Activated CD4-positive, alpha-beta T cell treated with anti-CD3 and anti-CD28 coated beads, Interleukin-2, amount 50 U/mL, for 4 hours (primary cell): ENCODE measurements around the gene DUSP9.
"Not testable (repeated sequence)": the region's sequence is repeated elsewhere in the genome, so short reads cannot be mapped to it uniquely, and the experiment has no call there.

ENCODE experiments used
- DNase-seq, 2 experiments: peaks; one replicate each; pipeline ENCODE4 v3.0.0-alpha.2; 2020

Gene DUSP9

DNA sequence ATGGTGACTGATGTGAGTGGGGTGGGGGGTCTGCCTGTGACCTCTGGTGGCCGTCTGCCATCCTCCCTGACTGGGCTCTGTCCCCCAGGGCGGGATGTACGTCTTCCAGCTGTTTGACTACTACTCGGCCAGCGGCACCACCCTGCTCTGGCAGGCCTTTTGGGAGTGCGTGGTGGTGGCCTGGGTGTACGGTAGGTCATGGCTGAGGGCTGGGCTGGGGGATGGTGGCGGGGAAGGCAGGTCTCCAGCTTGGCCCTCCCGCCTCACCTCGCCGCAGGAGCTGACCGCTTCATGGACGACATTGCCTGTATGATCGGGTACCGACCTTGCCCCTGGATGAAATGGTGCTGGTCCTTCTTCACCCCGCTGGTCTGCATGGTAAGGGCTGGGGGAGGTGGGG is 47.3 kb downstream of the DUSP9 start:
- DNase-seq = not testable (repeated sequence)

DNA sequence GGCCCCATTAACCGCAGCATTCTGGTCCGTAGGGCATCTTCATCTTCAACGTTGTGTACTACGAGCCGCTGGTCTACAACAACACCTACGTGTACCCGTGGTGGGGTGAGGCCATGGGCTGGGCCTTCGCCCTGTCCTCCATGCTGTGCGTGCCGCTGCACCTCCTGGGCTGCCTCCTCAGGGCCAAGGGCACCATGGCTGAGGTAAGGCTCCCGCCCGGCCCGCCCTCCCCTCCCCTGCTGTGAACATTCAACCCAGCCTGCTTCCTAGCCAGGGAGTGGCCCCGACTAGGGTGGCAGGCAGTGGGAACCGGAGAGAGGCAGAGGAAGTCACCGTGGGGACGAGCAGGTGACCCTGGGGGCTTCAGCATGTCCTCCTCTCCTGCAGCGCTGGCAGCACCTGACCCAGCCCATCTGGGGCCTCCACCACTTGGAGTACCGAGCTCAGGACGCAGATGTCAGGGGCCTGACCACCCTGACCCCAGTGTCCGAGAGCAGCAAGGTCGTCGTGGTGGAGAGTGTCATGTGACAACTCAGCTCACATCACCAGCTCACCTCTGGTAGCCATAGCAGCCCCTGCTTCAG is 47.8 kb downstream of the DUSP9 start:
- no peak for DNase-seq

DNA sequence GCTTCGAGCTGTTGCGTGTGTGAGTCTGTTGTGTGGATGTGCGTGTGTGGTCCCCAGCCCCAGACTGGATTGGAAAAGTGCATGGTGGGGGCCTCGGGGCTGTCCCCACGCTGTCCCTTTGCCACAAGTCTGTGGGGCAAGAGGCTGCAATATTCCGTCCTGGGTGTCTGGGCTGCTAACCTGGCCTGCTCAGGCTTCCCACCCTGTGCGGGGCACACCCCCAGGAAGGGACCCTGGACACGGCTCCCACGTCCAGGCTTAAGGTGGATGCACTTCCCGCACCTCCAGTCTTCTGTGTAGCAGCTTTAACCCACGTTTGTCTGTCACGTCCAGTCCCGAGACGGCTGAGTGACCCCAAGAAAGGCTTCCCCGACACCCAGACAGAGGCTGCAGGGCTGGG is 49.1 kb downstream of the DUSP9 start:
- no peak for DNase-seq

DNA sequence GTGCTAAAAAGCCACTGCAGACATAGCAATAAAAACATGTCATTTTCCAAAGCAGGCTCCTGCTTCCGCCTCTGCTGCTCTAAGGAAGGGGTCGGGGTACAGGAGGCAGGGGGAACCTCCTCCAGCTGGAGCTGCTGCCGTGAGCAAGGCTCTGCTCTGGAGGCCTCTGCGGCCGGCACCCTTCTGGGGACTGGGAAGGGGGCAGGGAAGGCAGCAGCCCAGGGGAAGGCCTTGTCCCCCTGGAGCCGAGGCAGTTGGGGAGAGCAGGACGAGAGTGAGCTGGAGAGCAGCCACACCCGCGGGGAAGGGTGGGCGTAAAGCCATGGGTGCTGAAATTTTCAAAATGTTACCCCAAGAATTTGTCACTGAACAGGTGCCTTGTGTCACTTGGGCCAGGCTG is 49.5 kb downstream of the DUSP9 start:
- not testable (repeated sequence) for DNase-seq

DNA sequence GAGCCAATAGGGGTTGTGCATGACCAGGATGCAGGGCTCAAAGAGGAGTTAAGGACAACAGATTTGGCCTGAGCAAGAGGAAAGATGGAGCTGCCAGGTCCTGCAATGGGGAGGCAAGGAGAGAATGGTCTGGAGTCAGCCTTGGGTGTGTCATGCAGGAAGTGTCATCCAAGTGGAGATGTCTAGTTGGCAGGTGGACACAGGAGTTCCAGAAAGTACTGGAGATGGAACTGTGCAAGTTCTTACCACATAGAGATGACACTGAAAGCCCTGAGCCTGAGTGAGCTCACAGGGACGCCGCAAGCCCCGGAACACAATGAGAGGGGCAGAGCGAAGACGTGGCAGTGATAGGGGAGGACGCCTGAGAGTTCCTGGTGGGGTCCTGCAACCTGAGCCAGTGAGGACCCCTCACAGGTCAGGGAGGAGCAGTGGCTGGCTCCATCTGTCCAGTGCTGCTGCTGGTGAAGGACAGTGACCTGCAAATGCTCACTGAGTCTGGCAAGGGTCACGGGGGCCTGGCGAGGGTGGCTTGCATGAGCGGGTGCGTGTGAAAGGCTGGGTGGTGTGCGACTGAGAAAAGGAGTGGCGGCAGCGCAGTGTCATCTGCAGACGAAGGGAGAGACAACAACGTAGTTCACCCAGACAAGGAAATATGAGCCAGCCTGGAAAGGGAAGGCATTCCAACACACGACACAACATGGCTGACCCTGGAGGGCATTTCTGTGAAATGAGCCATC is 50.2 kb downstream of the DUSP9 start:
- not testable (repeated sequence) for DNase-seq

DNA sequence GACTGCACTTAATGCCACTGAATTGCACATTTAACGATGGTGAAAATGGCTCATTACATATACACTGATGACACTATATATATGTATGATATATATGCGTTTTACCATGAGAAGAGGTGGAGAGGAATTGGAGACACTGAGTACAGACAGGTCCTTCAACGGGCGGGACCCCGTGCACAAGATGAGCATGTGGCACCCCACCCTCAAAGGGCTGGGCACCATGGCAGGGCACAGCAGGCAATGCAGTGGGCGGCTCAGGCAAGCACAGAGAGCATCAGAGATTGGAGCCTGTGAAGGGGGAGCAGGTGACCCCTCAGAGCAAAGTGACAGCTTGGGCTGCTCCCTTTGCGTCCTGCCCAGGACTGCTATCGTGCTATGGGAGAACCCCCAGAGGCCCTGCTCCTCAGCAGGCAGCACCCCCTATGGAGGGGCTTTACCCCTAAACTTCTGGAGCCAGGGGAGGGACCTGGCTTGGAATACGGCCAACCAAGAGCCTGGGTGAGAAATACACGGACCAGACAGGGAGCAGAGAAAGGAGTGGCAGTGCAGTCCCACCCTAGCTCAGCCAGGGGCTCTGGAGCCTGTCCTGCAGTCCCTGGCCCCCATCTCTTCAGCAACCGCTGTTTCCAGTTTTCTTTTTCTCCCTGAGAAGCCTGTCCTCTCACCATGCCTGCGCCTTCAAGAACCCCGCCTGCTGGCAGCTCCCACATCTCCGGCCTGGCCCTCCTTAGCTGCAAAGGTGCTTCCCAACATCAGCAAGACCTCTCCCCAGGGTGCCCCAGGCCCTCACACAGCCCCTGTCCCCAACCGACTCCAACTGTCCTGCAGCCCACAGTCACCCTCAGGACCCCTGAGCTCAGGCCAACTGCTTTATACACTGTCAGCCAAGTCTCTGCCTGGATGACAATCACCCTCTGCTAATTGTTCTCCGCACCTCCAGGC is 51.2 kb downstream of the DUSP9 start:
- no peak for DNase-seq

DNA sequence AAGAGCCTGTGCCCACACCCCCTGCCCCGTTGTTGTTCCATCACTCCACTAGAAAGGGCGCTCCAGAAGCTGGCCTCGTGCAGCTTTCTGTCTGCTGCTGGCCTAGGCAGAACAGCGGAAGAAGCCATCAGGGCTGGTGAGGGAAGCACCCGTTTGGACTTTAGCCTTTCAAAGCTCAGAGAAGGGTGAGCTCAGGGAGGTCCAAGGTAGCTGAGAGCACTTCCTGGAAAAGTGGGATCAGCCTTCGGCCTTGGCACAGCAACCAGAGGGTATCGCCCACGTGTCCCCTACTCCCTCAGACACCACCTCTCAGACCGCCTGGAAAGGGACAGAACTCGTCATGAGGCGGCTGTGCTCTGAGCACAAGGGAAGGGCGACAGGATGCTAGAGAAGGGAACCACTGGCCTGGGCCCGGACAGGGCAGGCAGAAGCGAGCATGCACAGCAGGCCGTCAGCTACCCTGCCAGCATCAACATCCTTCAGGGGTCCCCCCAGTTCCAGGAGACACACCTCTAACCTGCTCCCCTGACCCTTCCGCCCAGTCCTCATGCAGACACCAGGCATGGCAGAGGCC is 52.3 kb downstream of the DUSP9 start:
- DNase-seq = not testable (repeated sequence)

DNA sequence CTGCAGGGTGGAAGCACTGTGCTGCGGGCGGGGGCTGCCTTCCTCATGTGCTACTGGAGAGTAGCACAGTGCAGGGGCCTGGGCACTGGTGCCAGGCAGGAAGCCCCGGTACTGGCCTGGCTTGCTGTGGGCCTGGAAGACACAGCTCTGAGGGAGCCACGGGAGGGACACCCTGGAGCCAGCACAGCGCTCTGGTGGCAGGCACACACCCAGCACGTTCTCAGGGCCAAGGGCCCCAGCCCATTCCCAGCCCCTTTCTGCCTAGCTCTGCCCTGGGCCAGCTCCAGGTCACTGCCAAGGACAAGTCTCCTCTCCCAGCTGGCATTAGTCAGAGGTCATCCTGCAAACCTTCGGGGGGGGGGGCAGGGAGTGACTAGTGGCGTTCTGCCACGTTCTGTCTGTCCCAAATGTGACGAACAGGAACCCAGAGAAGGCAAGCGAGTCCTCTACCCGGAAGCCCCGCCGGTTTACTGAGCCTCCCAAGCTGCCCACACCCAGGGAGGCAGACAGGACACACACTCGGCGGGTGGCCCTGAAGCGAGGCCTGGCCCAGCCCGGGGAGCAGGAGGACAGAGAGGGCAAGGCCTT is 52.9 kb downstream of the DUSP9 start:
- not testable (repeated sequence) for DNase-seq

DNA sequence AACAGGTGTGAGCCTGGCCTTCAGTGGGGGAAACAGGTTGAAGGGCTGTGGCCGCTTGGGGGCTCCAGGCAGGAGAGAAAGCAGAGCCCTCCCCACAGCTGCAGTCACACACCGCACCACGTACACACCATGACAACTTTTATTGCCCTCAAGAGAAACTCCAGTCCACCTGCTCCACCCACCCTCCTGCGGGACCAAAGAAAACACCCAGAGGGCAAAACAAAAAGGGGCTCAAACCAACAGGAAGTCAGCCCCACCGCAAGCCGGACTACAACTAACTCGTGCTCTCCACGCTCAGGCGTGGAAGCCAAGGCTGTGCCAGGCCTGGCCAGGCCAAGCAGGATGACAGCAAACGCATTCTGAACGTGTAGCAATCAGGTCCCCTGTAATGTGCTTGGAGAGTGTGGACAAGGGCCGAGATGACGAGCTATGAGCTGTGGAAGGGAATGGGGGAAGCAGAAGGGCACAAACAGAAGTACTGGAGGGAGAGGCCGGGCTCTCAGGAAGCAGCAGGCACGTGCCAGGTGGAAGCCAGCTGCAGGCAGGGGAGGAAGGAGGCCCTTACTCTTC is 53.5 kb downstream of the DUSP9 start:
- no peak for DNase-seq
